ENCODE results near the gene MRRF.

GRCh38 chr9:122378236-122378635 lies 113.6 kb downstream of the MRRF start:
- TF ChIP-seq POLR2A (IDR thresholded peaks at IDR 0.05), result no peak
- TF ChIP-seq CTCF (IDR thresholded peaks at IDR 0.05), result no peak
- no peak for TF ChIP-seq EP300 (IDR thresholded peaks at IDR 0.05)
- TF ChIP-seq POLR2AphosphoS5 (IDR thresholded peaks at IDR 0.05), result no peak
